Left ventricle myocardium inferior (tissue), 1 donor: Measurements from ENCODE around the gene LIN52. TPM values are rescaled to one million over a fixed set of nuclear protein-coding genes. Genes with fewer than 3 reads are reported as not detected.

Experiments used
- DNase-seq: peaks from one replicate; pipeline ENCODE4 v3.0.0-alpha.2; 2020
- H3K27ac ChIP-seq: fragments of 200-600 bp; replicated peaks from 2 replicates; pipeline ENCODE4 v1.8.0; 2021
- H3K27me3 ChIP-seq: fragments of 200-600 bp; 2 replicates; pipeline ENCODE4 v1.8.0; 2021; ENCODE audit warnings: low read depth
- H3K36me3 ChIP-seq: fragments of 200-600 bp; 2 replicates; pipeline ENCODE4 v1.8.0; 2021
- H3K4me1 ChIP-seq: fragments of 200-600 bp; 2 replicates; pipeline ENCODE4 v1.8.0; 2021
- H3K4me3 ChIP-seq: fragments of 200-600 bp; 2 replicates; pipeline ENCODE4 v1.8.0; 2021; ENCODE audit warnings: mild to moderate bottlenecking, moderate library complexity
- H3K9me3 ChIP-seq: fragments of 200-600 bp; replicated peaks from 2 replicates; pipeline ENCODE4 v1.8.0; 2021
- CTCF ChIP-seq: fragments of 200-600 bp; IDR thresholded peaks from 2 replicates; pipeline ENCODE4 v1.8.0; 2021; ENCODE audit warnings: antibody characterized with exemption, mild to moderate bottlenecking, borderline replicate concordance
- intact Hi-C: fragments of 100-400 bp; cut with micrococcal nuclease; formaldehyde crosslinking; loops from one replicate; pipeline ENCODE4 v1.11.0; 2022
- total RNA-seq: library from RNA; stranded (reverse); fragmentation: NEBNext Ultra II Directional; extraction: Animal tissue kit (Norgen Biotek cat#: 25700); gene quantifications from one replicate; pipeline ENCODE4 v1.2.1, GENCODE V29; 2021
- donor health status: DM: no; HTN: yes; CAD: no; lungs with severe emphysema.

Gene LIN52
- total RNA-seq, 1 donor from 2014 or later: 8.0 TPM

DNA sequence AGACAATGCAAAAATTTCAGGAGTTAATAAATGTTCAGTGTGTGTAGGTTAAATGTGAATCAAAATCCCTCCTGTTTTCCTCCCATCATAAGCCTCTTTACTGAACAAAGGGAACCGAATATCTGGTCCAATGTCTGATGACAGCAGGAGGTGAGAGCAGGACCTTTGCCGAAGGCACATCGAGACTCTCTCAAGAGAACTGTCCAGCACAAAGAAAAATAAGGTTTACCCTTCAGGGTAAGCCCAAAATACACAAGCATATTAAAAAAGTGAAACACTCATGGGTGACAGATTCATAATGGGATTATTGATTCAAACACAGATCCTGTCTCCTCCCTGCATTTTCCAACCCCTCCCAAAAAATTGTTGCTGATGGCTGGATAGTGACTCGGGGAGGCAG lies 150.3 kb downstream of the LIN52 start:
- Histone ChIP-seq H3K4me3 (no peak overlapping the region), H3K4me1 (peaks cover 8% of the 10 kb centered on the region), H3K36me3 (no peaks in the 10 kb centered on the region), H3K9me3 (peaks cover 21% of the 10 kb centered on the region), H3K27ac (no peak overlapping the region), H3K27me3 (peaks cover 88% of the 10 kb centered on the region)
- no peak for DNase-seq
- no peak for TF ChIP-seq CTCF
- intact Hi-C loops: no loop called here

DNA sequence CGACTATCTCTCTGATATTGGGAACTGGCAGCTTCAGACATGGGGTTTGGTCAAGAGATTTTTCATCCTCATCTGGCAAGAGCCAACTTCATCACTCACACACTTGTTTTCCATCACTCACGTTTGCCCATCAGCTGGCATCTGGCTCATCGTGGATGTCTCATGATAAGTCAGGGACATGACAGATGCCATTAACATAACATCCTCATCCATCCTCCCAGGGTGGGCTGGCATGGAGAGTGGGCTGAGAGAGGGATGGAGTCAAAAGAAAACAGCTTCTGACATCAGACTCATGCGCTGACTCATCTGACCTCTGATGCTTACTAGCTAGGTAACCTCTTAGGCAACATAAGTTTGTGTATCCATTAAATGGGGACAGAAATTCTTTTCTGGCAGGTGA lies 152.7 kb downstream of the LIN52 start:
- intact Hi-C loops: no loop called here
- no peak overlapping the region for H3K27ac ChIP-seq
- peaks cover 6% of the 10 kb centered on the region for H3K9me3 ChIP-seq
- TF ChIP-seq CTCF: no peak
- H3K27me3 ChIP-seq: peaks cover 88% of the 10 kb centered on the region
- H3K4me3 ChIP-seq: no peak overlapping the region
- peaks cover 26% of the 10 kb centered on the region for H3K4me1 ChIP-seq
- DNase-seq: no peak
- no peaks in the 10 kb centered on the region for H3K36me3 ChIP-seq

- no peaks in the 10 kb centered on the region for H3K9me3 ChIP-seq
- no peaks in the 10 kb centered on the region for H3K36me3 ChIP-seq
- no peak within 1 kb of the TSS for H3K27ac ChIP-seq
- TF ChIP-seq CTCF: no peak
- intact Hi-C loops: no loop called here
- DNase-seq: no peak
- peak within 1 kb of the TSS; percentile 59 for H3K4me3 ChIP-seq
- peaks cover 26% of the 10 kb centered on the region for H3K4me1 ChIP-seq
- peaks cover 88% of the 10 kb centered on the region for H3K27me3 ChIP-seq
These were observed 154.5 kb downstream of the LIN52 start, which contains the start of gene VSX2 for GRCh38 chr14:74238974-74239847. Gene VSX2 (plus strand): TSS chr14:74239449. CDS start chr14:74239562, 113 bp downstream.

DNA sequence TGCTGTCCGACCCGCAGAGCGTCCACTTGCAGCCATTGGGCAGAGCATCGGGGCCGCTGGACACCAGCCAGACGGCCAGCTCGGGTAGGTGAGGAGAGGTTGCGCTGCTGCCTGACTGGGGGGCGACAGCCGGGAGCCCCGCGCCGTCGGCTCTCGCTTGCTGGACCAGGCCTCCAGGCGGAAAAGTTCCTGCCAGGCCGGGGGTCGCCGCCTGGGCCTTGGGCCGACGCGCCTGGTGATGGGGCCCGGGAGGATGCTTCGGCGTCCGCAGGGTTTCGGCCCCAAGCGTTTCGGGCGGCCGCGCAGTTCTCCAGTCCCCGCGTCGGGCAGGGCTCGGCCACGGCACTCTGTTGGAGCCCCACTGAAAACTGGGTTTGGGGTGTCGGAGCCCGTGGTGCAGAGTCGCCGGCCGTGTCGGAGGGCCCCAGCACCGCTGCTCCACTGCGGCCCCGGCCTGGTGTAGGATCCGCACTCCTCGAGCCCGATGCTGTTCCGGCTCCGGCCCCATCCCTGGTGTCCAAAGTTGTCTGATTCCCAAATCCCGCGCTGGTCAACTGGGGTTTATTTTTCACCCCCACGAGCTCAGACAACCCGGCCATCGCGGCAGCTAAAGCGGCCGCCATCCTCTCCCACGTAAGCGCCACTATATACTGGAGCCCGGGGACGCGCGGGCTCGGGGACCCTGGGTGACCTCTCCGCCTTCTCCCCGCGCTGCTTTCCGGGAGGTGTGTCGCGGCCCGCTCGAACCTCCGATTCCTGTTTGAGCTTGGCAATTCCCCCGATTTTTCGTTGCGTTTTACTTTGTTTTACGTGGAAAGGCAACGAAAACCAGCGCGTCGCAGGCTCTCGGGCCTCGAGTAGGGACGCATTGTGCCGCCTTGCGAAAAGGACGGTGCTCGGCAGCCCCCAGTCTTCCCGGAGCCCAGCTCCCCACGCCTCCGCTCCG lies 155.4 kb downstream of the LIN52 start:
- intact Hi-C loops: loop anchor here (10.0 kb wide), 1 partner anchor 125 kb away; no protein-coding TSS in a partner anchor
- Histone ChIP-seq H3K4me1 (peaks cover 26% of the 10 kb centered on the region), H3K27me3 (peaks cover 89% of the 10 kb centered on the region), H3K9me3 (no peaks in the 10 kb centered on the region), H3K27ac (no peak overlapping the region), H3K36me3 (no peaks in the 10 kb centered on the region), H3K4me3 (peak overlapping the region; percentile 59)
- no peak for DNase-seq
- TF ChIP-seq CTCF: no peak
